OCI-LY7 (cell line): ENCODE data around the gene UBE2G1. TPM values are rescaled to one million over a fixed set of nuclear protein-coding genes. Genes with fewer than 3 reads are reported as not detected.

Experiments used
- BruUV-seq: library from RNA; stranded (reverse); fragments of 400-500 nt; replicated peaks from 2 replicates; lab custom pipeline; 2021; lab: Mats Ljungman, UMichigan
- CTCF ChIA-PET: fragments of 300-600 bp; sonication (Branson Sonifier 250); formaldehyde crosslinking; loops from one replicate; lab custom pipeline; 2022; ENCODE audit warnings: antibody characterized with exemption; ENCODE audit not compliant: unreplicated experiment; lab: Charles Lee
- POLR2A ChIA-PET: fragments of 300-600 bp; sonication (Branson Sonifier 250); formaldehyde crosslinking; loops from one replicate; lab custom pipeline; 2022; ENCODE audit warnings: antibody characterized with exemption; lab: Charles Lee
- DNase-seq: peaks from one replicate; pipeline ENCODE4 v3.0.0-alpha.2; 2015; ENCODE audit warnings: low spot score
- H2AFZ ChIP-seq: fragments of 200-600 bp; sonication (generic), shearing (Covaris generic); 2 replicates; pipeline ENCODE4 v1.6.1; 2014; ENCODE audit warnings: mild to moderate bottlenecking, antibody characterized with exemption, low read length, moderate library complexity
- H3K27ac ChIP-seq: fragments of 200-600 bp; sonication (generic); 2 replicates; pipeline ENCODE4 v1.5.1; 2014; ENCODE audit warnings: mixed run types, low read depth, mild to moderate bottlenecking, moderate library complexity, low read length, inconsistent platforms; ENCODE audit not compliant: poor library complexity, severe bottlenecking
- H3K36me3 ChIP-seq: fragments of 200-600 bp; sonication (generic); 2 replicates; pipeline ENCODE4 v1.6.1; 2014; ENCODE audit warnings: mild to moderate bottlenecking, antibody characterized with exemption, low read length, moderate library complexity, mixed read lengths; ENCODE audit not compliant: insufficient read depth
- H3K4me1 ChIP-seq: fragments of 200-600 bp; sonication (generic); 2 replicates; pipeline ENCODE4 v1.5.1; 2014; ENCODE audit warnings: mild to moderate bottlenecking, low read length; ENCODE audit not compliant: insufficient read depth, poor library complexity, severe bottlenecking
- H3K4me2 ChIP-seq: fragments of 200-600 bp; sonication (generic); 2 replicates; pipeline ENCODE4 v1.6.1; 2014; ENCODE audit warnings: mild to moderate bottlenecking, low read length
- H3K4me3 ChIP-seq: fragments of 200-600 bp; sonication (generic); 2 replicates; pipeline ENCODE4 v1.5.1; 2014; ENCODE audit warnings: mild to moderate bottlenecking, low read depth, low read length; ENCODE audit not compliant: poor library complexity, severe bottlenecking
- H3K79me2 ChIP-seq: fragments of 200-600 bp; sonication (generic); 2 replicates; pipeline ENCODE4 v1.6.1; 2016; ENCODE audit warnings: low read depth, mild to moderate bottlenecking, low read length, moderate library complexity, mixed read lengths; ENCODE audit not compliant: insufficient read depth
- H3K9me2 ChIP-seq: fragments of 200-600 bp; sonication (generic); 2 replicates; pipeline ENCODE4 v1.6.1; 2016; ENCODE audit warnings: mild to moderate bottlenecking, low read length, mixed read lengths; ENCODE audit not compliant: insufficient read depth
- H3K9me3 ChIP-seq: fragments of 200-600 bp; sonication (generic); 2 replicates; pipeline ENCODE4 v1.6.1; 2014; ENCODE audit warnings: mild to moderate bottlenecking, mixed run types, low read length, mixed read lengths
- H4K20me1 ChIP-seq: fragments of 200-600 bp; sonication (generic); 2 replicates; pipeline ENCODE4 v1.6.1; 2014; ENCODE audit warnings: mild to moderate bottlenecking, antibody characterized with exemption, low read length, moderate library complexity, mixed read lengths; ENCODE audit not compliant: insufficient read depth
- CTCF ChIP-seq: fragments of 200-600 bp; sonication (generic); conservative IDR thresholded peaks from 2 replicates; pipeline ENCODE4 v1.5.1; 2014; ENCODE audit warnings: mild to moderate bottlenecking, antibody characterized with exemption, low read length, moderate library complexity, mixed read lengths
- EZH2phosphoT487 ChIP-seq: fragments of 200-600 bp; sonication (generic); IDR thresholded peaks from 2 replicates; pipeline ENCODE4 v1.6.1; 2018; ENCODE audit warnings: low read depth, borderline replicate concordance, mild to moderate bottlenecking, mixed run types, antibody characterized with exemption, low read length, moderate library complexity, mixed read lengths
- intact Hi-C: fragments of 100-400 bp; cut with micrococcal nuclease; formaldehyde crosslinking; loops from one replicate; pipeline ENCODE4 v1.10.0; 2022; ENCODE audit not compliant: unreplicated experiment
- total RNA-seq, 2 experiments: library from RNA; depleted of rRNA in 1 of 2; stranded (reverse); fragments of >200 nt in 1 of 2; shearing (Covaris generic) in 1 of 2; gene quantifications; 2 replicates each; pipeline ENCODE4 v1.2.3, GENCODE V29; 2014 to 2022

The UBE2G1 gene
- total RNA-seq, 2 experiments from 2014 or later, result 115 to 216 TPM

DNA sequence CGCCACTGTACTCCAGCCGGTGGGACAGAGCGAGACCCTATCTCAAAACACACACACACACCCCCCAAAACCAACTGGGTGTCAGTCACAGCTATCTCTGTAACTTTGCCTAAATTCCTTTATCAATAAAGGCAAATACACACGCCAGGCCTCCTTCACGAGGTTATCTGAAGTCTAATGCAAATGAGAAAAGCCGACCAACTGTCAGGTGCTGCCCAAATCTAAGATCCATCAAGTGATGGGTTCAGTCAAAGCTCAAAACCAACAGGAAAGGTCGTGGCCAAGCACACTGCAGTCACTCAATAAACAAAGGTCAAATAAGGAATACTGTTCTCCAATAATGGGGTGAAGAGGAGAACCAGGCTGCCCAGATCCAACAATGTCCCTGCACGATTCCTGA, 103.8 kb downstream of the UBE2G1 start:
- ChIA-PET POLR2A (no interaction called here), CTCF (interaction anchor here (0.9 kb wide), 1 partner anchor 143 kb away, joined by 4 read pairs; no protein-coding TSS in a partner anchor)
- Histone ChIP-seq H3K4me2 (peak overlapping the region; percentile 96), H3K9me3 (no peaks in the 10 kb centered on the region), H3K9me2 (no peaks in the 10 kb centered on the region), H2AFZ (no peak overlapping the region), H3K27ac (peak overlapping the region; percentile 53), H3K4me3 (peak overlapping the region; percentile 97), H4K20me1 (peaks cover 20% of the 10 kb centered on the region; the same call in 1 of the 2 replicates), H3K79me2 (peaks cover 57% of the 10 kb centered on the region), H3K36me3 (peaks cover 36% of the 10 kb centered on the region), H3K4me1 (peaks cover 19% of the 10 kb centered on the region)
- intact Hi-C loops, result loop anchor here (5.0 kb wide), 1 partner anchor 105 kb away; the partner anchor contains the start of gene UBE2G1
- no TSS peak for BruUV-seq
- TF ChIP-seq CTCF (no peak), EZH2phosphoT487 (no peak)
- no peak for DNase-seq

DNA sequence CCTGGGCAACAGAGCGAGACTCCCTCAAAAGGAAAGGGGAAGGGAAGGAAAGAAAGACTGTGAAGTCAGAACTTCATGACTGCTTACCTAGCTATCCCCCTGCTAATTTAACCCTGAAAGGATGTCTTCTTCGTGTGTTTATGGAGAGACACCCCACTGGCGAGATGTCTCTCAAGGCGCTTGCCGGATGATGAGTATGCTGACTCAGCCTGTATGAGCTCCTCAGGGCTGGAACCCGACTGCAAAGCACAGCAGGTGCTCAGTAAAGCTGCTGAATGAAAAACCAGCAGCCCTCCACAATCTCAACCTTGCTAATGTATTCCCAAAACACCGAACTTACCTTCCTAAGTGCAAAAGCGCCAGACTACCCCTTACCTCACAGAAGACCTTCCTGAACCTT, 105.0 kb downstream of the UBE2G1 start:
- BruUV-seq, result no TSS peak
- CTCF ChIA-PET, result no interaction called here
- H3K9me2 ChIP-seq, result no peaks in the 10 kb centered on the region

More for the DNA sequence above, 105.0 kb downstream of the UBE2G1 start:
- Histone ChIP-seq H4K20me1 (peaks cover 22% of the 10 kb centered on the region; the same call in 1 of the 2 replicates), H3K9me3 (no peaks in the 10 kb centered on the region), H3K27ac (no peak overlapping the region), H2AFZ (no peak overlapping the region), H3K4me1 (peaks cover 19% of the 10 kb centered on the region), H3K79me2 (peaks cover 70% of the 10 kb centered on the region), H3K4me2 (peak overlapping the region; percentile 96; the same call in 1 of the 2 replicates), H3K36me3 (peaks cover 34% of the 10 kb centered on the region), H3K4me3 (no peak overlapping the region)
- POLR2A ChIA-PET, result interaction anchor here (0.9 to 1.8 kb wide), 2 partner anchors 14 to 45 kb away, joined by 3 to 4 read pairs; no protein-coding TSS in a partner anchor
- intact Hi-C loops, result loop anchor here (5.0 kb wide), 1 partner anchor 106 kb away; the partner anchor contains the start of gene UBE2G1
- no peak for DNase-seq
- TF ChIP-seq EZH2phosphoT487, result no peak
- TF ChIP-seq CTCF, result no peak
